K562 (cell line): Measurements from ENCODE around the gene POLR2A. TPM values are rescaled to one million over a fixed set of nuclear protein-coding genes. Genes with fewer than 3 reads are reported as not detected.

Source experiments
- ARID1B ChIP-seq: fragments of 450-650 bp; IDR thresholded peaks from 2 replicates; pipeline ENCODE4 v1.6.1; 2016; ENCODE audit warnings: antibody characterized with exemption, mild to moderate bottlenecking, inconsistent platforms
- BCLAF1 ChIP-seq, 2 experiments: fragments of 450-650 bp in 1 of 2; IDR thresholded peaks; 2 replicates each; pipeline ENCODE4 v1.6.1; 2011 to 2017; ENCODE audit warnings: low read depth in 2 of 2, antibody characterized with exemption in 1 of 2, borderline replicate concordance in 1 of 2, low read length in 1 of 2, mild to moderate bottlenecking in 1 of 2, mixed read lengths in 1 of 2; ENCODE audit not compliant: control insufficient read depth in 1 of 2
- BCOR ChIP-seq: fragments of 450-650 bp; IDR thresholded peaks from 2 replicates; pipeline ENCODE4 v1.6.1; 2016
- BRD4 ChIP-seq: fragments of 200-600 bp; sonication (generic); IDR thresholded peaks from 2 replicates; pipeline ENCODE4 v1.6.1; 2017; ENCODE audit warnings: inconsistent platforms
- CREB5 ChIP-seq: fragments of 250-450 bp; sonication (Bioruptor Pico); IDR thresholded peaks from 2 replicates; pipeline ENCODE4 v1.5.0; 2020; ENCODE audit warnings: mild to moderate bottlenecking
- ETV6 ChIP-seq, 3 experiments: fragments of 150-350 bp in 1 of 3; sonication (generic) in 1 of 3; formaldehyde crosslinking in 1 of 3; IDR thresholded peaks; 2 replicates each; pipeline versions ENCODE4 v1.6.1 to v1.8.0; 2014 to 2022; ENCODE audit warnings: borderline replicate concordance in 2 of 3, low read depth in 2 of 3, antibody characterized with exemption in 1 of 3, low read length in 1 of 3, mild to moderate bottlenecking in 1 of 3, missing genetic modification reagents in 1 of 3
- FOXJ2 ChIP-seq: fragments of 200-800 bp; sonication (Bioruptor generic); IDR thresholded peaks from 2 replicates; pipeline ENCODE4 v1.6.1; 2016; ENCODE audit warnings: missing genetic modification characterization, missing compliant biosample characterization
- HCFC1 ChIP-seq: IDR thresholded peaks from 2 replicates; pipeline ENCODE4 v1.6.1; 2012; ENCODE audit warnings: low read depth, low read length, improper control_type of control experiment
- HMGN3 ChIP-seq: IDR thresholded peaks from 2 replicates; pipeline ENCODE4 v1.6.1; 2011; ENCODE audit warnings: borderline replicate concordance, low read depth, mild to moderate bottlenecking, mixed read lengths, low read length; ENCODE audit not compliant: insufficient read length; ENCODE audit errors: extremely low read depth
- RBBP5 ChIP-seq: fragments of 200-600 bp; sonication (generic); IDR thresholded peaks from 2 replicates; pipeline ENCODE4 v1.6.1; 2012; ENCODE audit warnings: borderline replicate concordance, mild to moderate bottlenecking, low read length, control low read depth, inconsistent platforms; ENCODE audit not compliant: insufficient read depth, poor library complexity, severe bottlenecking
- SMARCE1 ChIP-seq: fragments of 450-650 bp; IDR thresholded peaks from 2 replicates; pipeline ENCODE4 v1.7.1; 2016; ENCODE audit warnings: mild to moderate bottlenecking
- SRSF9 ChIP-seq: fragments of 200-400 bp; formaldehyde crosslinking; IDR thresholded peaks from 2 replicates; pipeline ENCODE4 v1.6.1; 2017; ENCODE audit warnings: low read depth, low read length, borderline replicate concordance
- TRIM24 ChIP-seq, 2 experiments: fragments of 450-650 bp; IDR thresholded peaks; 2 replicates each; pipeline ENCODE4 v1.6.1; 2016
- ZBED1 ChIP-seq: IDR thresholded peaks from 2 replicates; pipeline ENCODE4 v1.6.1; 2014
- ZC3H8 ChIP-seq: fragments of 450-650 bp; IDR thresholded peaks from 2 replicates; pipeline ENCODE4 v1.6.1; 2017
- ZFP1 ChIP-seq: fragments of 450-650 bp; formaldehyde crosslinking; IDR thresholded peaks from 2 replicates; pipeline ENCODE4 v1.4.0; 2020; ENCODE audit warnings: mild to moderate bottlenecking, mixed read lengths
- ZNF280A ChIP-seq: fragments of 450-650 bp; IDR thresholded peaks from 2 replicates; pipeline ENCODE4 v1.6.1; 2018; ENCODE audit warnings: mild to moderate bottlenecking, low read depth; ENCODE audit not compliant: partially characterized antibody
- ZNF655 ChIP-seq: fragments of 250-450 bp; sonication (Bioruptor Pico); IDR thresholded peaks from 2 replicates; pipeline ENCODE4 v1.5.0; 2021
- polyA plus RNA-seq, 8 experiments: library from polyadenylated mRNA; depleted of rRNA in 4 of 8; stranded (reverse) in 5 of 8; unstranded in 3 of 8; fragments of >200 nt; fragmentation: Nextera tagmentation in 2 of 8; fragmentation: Illumina TruSeq in 1 of 8; extraction: Ambion mirVana in 2 of 8; extraction: Trizol in 1 of 8; gene quantifications; 2 replicates each; pipeline versions ENCODE4 v1.2.1 to v1.2.3, GENCODE V29; 2011 to 2014; ENCODE audit warnings: inconsistent platforms in 1 of 8, missing spikeins in 1 of 8
- total RNA-seq, 7 experiments: library from RNA; depleted of rRNA in 6 of 7; stranded (reverse); fragments of >200 nt in 6 of 7; fragmentation: Illumina TruSeq in 2 of 7; extraction: Trizol in 2 of 7; gene quantifications; 2 replicates each; pipeline versions ENCODE4 v1.2.1 to v1.2.3, GENCODE V29; 2011 to 2021; ENCODE audit warnings: low replicate concordance in 1 of 7

POLR2A gene
- total and polyA plus RNA-seq, 9 of the 15 experiments (the other 6 are each of a cell fraction or from before 2014, with no cell fraction given): 1.3 to 109 (median 12.4) TPM

GRCh38 chr17:7484067-7484918, at the start of gene POLR2A (continued):
- peak in 1 of 2 experiments; percentile 90; a peak in 2 of 4 replicates for TF ChIP-seq BCLAF1 (IDR thresholded peaks at IDR 0.05; ENCODE audit: borderline replicate concordance in 1 of 2, control insufficient read depth in 1 of 2, low read depth in 2 of 2, low read length in 1 of 2)
- TF ChIP-seq HCFC1: peak; percentile 40; the same call in 1 of the 2 replicates
- peak; percentile 27; the same call in 1 of the 2 replicates for TF ChIP-seq BCOR
- 0 out of 2 replicates have a peak, but pooled peaks have one; percentile 39 for TF ChIP-seq ZBED1
- no peak for TF ChIP-seq ZNF280A
- TF ChIP-seq FOXJ2 (tag): peak; percentile 82; the same call in 1 of the 2 replicates
- no peak for TF ChIP-seq SRSF9
- TF ChIP-seq BRD4: peak; percentile 89
- no peak for TF ChIP-seq ZNF655 (CRISPR knock-in tag)
- TF ChIP-seq ETV6 (IDR thresholded peaks at IDR 0.05; ENCODE audit: borderline replicate concordance in 1 of 2, low read depth in 2 of 2, low read length in 1 of 2): no peak
- TF ChIP-seq ETV6 (CRISPR knock-in tag; IDR thresholded peaks at IDR 0.05; ENCODE audit: borderline replicate concordance): no peak
- peak in 1 of 2 experiments; percentile 28; a peak in 1 of 4 replicates for TF ChIP-seq TRIM24 (IDR thresholded peaks at IDR 0.05)
- peak; percentile 48 for TF ChIP-seq RBBP5
- TF ChIP-seq ARID1B: no peak; the same call in 1 of the 2 replicates
- TF ChIP-seq HMGN3: peak; percentile 82
- TF ChIP-seq SMARCE1: no peak
- no peak for TF ChIP-seq ZC3H8
- peak; percentile 27; the same call in 1 of the 2 replicates for TF ChIP-seq ZFP1 (CRISPR knock-in tag)
- TF ChIP-seq CREB5: no peak
